GM12892 (cell line): ENCODE measurements around the gene C10orf71.

ENCODE experiments used
- POLR2A ChIP-seq: IDR thresholded peaks from 2 replicates; pipeline ENCODE4 v1.6.1; 2011; ENCODE audit warnings: low read depth, low read length, control low read depth
- POLR2AphosphoS5 ChIP-seq: IDR thresholded peaks from 2 replicates; pipeline ENCODE4 v1.6.1; 2011; ENCODE audit warnings: low read depth, low read length, control low read depth
- TAF1 ChIP-seq: IDR thresholded peaks from 2 replicates; pipeline ENCODE4 v1.6.1; 2011; ENCODE audit warnings: low read depth, mild to moderate bottlenecking, control low read depth, low read length, borderline replicate concordance

GRCh38 chr10:49279015-49279880 lies 19.7 kb upstream of the C10orf71 start:
- no peak for TF ChIP-seq POLR2A
- TF ChIP-seq POLR2AphosphoS5: no peak
- no peak for TF ChIP-seq TAF1
